Peyer's patch (tissue), 4 donors: ENCODE data around the gene PAN3.

Experiments
- CTCF ChIP-seq, 6 experiments: fragments of 450-650 bp in 4 of 6; fragments of 200-600 bp in 2 of 6; sonication (generic) in 1 of 6; IDR thresholded peaks; one replicate each; pipeline ENCODE4 v1.5.1; 2017 to 2019; ENCODE audit warnings: antibody characterized with exemption in 6 of 6, mild to moderate bottlenecking in 3 of 6, moderate library complexity in 1 of 6
- POLR2A ChIP-seq, 2 donors: fragments of 450-650 bp; IDR thresholded peaks; one replicate each; pipeline ENCODE4 v1.5.1; 2017; ENCODE audit warnings: antibody characterized with exemption in 2 of 2, mild to moderate bottlenecking in 2 of 2, moderate library complexity in 2 of 2

- TF ChIP-seq CTCF (IDR thresholded peaks at IDR 0.05): no peak
- TF ChIP-seq POLR2A (IDR thresholded peaks at IDR 0.05): no peak
Observed at GRCh38 chr13:28140433-28141125, 2.2 kb downstream of the PAN3 start.
